Inferior parietal cortex (tissue), 1 donor: ENCODE measurements around the gene FOXS1.
"Not testable (repeated sequence)": the region's sequence is repeated elsewhere in the genome, so short reads cannot be mapped to it uniquely, and the experiment has no call there.

Source experiments
- DNase-seq: peaks from one replicate; pipeline ENCODE4 v3.0.0-alpha.2; 2016; ENCODE audit errors: extremely low spot score

FOXS1 gene

DNA sequence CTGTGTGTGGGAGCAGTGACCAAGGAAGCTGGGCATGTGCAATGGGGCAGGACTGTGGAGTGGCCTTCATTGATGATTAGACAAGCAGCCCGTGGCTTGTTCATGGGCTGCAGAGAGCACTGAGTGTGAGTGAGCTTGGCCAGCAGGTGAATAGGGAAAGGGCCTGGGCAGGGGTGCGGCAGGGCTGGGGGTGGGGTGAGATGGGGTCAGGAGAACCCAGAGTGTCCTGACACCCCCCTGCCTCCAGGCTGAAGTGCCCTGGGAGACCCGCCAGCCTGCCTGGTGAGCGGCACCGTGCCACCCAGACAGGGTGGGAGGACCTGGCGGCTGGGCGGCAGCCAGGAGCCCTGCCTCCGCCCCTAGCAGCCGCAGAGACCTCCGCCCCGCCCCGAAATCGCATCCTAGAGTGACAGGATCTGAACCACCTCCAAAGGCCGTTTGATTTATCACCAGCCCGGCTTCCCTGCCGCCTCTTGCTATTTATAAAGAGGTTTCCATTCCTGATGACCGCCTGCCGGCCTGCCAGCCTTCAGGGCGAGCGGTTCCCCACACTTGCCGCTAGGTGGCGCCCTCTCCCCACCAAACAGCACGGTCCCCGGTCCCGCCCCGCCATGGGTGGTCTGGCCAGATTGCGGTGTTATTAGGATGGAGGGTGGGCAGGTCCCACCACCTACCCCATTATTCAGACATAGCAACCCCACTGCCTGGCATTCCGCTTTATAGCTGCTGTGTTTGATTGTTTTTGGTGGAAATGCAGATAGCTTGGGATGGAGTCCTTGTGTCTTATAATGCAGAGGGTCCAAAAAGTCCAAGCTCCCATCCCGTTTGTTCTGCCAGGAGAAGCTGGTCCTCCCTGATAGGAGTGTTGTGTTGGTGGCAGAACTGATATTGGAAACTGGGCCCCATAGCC lies 22.7 kb downstream of the FOXS1 start:
- DNase-seq, result peak; percentile 79

DNA sequence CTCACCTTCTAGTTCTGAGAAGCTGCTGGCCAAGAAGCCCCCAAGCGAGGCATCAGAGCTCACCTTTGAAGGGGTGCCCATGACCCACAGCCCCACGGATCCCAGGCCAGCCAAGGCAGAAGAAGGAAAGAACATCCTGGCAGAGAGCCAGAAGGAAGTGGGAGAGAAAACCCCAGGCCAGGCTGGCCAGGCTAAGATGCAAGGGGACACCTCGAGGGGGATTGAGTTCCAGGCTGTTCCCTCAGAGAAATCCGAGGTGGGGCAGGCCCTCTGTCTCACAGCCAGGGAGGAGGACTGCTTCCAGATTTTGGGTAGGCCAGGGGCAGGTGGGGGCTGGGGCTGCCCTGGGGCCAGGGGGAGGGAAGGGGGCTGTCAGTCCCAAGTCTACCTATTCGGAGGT lies 24.0 kb downstream of the FOXS1 start:
- no peak for DNase-seq

DNA sequence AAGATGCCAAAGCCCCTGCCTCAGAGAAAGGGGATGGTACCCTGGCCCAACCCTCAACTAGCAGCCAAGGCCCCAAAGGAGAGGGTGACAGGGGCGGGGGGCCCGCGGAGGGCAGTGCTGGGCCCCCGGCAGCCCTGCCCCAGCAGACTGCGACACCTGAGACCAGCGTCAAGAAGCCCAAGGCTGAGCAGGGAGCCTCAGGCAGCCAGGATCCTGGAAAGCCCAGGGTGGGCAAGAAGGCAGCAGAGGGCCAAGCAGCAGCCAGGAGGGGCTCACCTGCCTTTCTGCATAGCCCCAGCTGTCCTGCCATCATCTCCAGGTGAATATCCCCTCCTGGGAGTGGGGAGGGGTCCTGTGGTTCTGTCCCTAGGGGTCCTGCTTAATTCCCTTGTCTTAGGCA lies 25.2 kb downstream of the FOXS1 start:
- no peak for DNase-seq

DNA sequence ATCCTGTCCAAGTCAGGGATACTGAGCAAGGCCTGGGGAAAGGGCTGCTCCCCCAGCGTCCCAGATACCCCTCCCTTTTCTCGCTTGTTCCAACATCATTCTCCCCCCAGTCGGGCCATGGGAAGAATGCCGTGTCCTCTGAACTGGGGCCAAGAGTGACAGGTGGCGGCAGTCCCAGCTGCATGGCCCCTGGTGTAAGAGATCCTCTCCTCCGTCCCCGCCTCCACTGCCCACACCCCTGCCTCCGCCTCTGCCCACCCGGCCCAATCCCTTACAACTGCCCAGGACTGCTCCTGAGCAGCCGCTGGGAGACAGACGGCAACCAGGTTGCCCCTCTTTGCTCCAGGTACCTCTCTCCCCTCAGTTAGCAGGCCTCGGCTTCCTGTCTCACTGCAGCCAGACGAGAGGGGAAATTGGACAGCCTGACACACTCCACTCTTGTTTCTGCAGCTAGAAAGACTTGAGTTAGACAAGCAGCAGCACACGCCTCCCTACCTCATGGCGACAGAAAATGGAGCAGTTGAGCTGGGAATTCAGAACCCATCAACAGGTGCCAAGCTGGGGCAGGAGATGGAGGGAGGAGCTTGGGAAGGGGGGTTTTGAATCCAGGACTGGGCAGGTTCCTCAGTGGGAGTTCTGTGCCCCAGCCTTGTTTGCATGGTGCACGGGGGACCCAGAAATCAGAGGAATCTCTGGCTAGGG lies 26.2 kb downstream of the FOXS1 start, which contains the start of gene MYLK2:
Gene MYLK2, plus strand, starts transcription at position 274 of the 702 bp plus-strand sequence. Its CDS starts 225 bp downstream, at position 499.
- DNase-seq, result no peak

DNA sequence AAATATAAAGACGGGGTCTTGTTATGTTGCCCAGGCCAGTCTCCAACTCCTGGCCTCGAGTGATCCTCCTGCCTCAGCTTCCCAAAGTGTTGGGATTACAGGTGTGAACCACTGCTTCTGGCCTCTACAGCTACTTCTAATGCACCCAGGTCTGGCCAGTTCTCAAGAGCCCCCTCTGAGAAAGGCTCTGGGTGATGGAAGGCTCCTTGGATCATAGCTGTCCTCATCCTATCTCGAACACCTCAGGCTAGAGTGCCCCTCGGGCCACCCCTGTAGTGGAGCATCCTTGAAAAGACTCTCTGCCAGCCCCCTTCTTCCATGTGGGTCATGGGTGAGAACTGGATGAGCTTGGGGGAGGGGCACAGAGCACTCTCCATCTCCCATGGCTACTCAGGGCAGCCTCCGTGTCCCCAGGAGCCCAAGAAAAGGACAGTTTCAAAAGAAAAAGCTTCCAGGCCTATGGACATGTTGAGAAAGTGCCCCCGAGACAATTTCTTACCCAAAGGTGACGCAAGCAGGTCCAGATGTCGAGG lies 27.0 kb downstream of the FOXS1 start:
- DNase-seq, result no peak

DNA sequence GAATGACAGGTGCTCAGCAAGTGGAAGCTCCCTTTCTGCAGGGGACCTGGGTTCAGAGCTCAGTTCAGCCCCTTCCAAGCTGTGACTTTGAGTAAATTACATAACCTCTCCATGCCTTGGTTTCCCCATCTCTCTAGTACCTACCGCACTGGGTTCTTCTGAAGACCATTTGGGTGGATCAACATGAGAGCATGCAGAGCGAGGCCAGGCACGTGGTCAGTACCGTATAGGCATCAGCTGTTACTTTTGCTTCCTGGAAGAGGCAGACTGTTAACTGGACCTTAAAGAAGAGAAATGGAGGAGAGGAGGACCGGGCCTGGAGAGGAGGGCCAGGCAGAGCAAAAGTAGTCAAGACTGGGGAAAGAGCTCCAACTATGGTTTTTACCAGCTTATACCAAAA lies 27.9 kb downstream of the FOXS1 start:
- no peak for DNase-seq

DNA sequence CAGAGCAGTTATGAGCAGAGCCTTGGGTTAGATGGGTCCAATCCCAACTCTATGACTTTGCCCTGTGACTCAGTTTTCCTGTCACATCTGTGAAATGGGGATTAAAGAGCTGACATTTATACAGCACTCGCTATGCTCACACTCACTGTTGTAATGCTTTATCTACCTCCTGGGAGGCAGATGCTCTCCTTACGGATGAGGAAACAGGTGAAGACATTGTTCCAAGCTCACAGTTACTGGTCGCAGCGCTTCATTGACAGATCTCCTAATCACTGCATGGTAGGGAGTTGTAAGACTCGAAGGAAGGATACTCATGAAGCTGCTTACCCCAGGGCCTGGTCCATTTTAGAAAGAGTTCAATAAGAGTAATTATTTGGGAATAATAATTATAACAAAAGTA lies 29.2 kb downstream of the FOXS1 start:
- no peak for DNase-seq

DNA sequence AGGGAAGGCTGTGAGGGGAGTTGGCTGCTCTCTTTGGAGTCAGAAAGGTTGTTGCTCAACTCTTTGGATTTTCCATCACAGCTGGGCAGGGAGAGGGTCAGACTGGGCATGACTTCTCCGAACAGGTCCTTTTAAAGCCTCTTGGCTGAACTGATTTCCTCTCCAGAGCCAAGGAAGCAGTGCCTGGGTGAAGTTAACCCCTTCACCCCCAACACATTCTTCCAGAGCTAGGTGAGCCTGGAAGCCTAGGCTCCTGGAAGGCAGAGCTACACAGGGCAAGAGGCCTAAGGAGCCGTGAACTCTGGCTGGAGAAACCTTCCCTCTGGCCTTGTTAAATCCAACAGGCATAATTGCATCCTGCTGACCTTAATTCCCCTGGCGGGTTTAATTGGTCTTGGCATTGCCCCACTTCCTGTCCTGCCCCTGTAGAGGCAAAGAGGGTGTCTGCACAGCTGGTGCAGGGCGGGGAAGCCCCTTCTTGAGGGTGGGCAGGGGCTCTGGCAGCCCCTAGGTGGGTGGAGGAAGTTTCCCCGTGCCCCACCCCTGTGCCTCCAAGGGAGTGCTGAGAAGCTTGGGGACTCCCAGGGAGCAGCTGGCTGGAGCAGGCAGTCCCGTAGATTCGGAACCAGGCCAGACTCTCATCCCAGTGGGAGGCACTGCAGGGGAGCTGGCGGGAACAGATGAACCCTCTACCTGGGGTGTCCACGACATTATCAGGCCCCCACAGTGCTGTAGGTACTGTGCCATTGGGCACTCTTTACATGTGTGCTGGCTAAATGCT lies 29.8 kb downstream of the FOXS1 start:
- no peak for DNase-seq

DNA sequence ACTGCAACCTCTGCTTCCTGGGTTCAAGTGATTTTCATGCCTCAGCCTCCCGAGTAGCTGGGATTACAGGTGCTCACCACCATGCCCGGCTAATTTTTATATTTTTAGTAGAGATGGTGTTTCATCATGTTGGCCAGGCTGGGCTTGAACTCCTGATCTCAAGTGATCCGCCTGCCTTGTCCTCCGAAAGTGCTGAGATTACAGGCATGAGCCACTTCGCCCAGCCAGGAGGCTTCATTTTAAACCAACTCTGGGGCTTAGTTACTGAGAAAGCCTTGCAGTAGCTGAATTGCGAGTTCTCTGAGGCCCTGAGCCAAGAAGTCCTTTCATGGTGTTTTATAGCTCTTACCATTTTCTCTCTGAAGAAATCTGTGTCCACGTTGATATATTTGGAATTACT lies 31.3 kb downstream of the FOXS1 start:
- DNase-seq, result not testable (repeated sequence)

DNA sequence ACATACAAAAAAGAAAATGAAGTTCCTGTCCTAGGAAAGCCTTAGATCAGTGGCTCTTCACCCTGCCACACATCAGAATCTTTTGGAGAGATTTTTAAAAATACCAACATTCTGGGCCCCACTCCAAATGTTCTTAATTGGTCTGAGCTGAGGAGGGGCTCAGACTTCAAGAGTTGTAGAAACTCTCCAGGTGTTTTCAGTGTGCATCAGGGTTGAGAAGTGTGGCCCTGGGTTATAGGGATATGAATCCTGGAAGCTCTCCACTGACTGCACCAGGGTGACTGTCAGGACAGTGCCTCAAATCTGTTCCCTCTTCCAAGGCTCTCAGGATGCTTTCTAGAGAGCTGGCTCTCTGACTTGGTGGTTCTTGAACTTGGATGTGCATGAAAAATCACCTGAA lies 31.8 kb downstream of the FOXS1 start:
- DNase-seq, result no peak

DNA sequence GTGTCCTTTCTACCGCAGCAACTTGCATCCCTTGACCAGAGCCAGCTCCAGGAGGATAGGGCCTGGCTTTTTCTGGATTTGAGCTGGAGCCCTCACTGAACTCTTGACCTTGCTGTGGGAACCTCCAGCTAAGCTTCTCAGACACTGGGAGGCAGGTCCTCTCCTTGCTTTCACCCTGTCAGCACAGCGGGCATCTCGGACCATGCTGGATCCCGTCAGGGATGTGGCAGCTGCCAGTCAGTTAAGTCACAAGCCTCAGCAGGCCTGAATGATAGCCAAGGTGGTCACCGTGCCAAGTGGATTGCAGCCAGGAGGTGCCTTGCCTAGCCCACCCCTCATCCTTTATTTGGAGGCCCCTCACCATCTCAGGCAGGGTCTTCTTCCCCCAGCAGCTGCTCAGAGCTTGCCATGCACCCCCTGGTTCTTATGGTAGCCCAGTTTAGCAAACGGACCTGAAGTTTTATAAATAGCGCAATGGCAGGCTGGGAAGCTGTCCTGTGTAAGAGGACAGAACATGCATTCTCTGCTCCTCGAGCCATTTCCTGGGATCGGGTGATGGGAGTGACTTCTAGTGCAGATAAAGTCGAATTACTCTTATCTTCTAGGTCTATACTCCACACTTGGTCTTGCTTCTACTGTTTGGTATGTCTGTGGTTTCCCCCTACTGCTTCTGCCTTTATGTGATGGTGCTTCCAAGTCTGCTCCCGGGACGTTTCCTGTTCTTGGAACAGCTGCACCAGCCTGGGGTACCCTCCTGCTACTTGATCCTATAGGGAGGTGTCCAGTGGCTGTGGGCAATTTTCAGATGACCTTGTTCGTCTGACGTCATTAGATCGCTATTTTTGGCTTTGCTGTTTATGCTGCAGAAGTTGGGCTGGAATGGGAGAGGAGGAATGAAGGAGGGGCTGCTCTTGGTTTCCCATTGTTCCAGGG lies 33.3 kb downstream of the FOXS1 start:
- DNase-seq, result no peak

DNA sequence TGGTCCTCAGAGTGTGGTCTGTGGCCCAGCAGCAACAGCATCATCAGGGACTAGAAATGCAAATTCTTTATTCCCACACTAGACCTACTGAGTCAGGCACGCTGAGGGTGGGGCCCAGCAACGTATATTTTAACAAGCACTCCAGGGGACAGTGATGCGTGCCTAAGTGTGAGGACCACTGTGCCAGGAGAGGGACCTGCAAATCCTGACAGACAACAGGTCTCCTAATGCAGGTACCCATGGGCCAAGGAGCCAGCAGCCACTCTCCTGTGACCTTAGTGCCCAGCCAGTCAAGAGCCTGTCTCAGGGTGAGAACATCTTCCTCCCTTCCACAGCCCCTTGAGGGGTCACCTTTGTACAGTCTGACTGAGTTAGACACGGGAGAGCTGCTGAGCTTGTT lies 34.2 kb downstream of the FOXS1 start:
- no peak for DNase-seq

DNA sequence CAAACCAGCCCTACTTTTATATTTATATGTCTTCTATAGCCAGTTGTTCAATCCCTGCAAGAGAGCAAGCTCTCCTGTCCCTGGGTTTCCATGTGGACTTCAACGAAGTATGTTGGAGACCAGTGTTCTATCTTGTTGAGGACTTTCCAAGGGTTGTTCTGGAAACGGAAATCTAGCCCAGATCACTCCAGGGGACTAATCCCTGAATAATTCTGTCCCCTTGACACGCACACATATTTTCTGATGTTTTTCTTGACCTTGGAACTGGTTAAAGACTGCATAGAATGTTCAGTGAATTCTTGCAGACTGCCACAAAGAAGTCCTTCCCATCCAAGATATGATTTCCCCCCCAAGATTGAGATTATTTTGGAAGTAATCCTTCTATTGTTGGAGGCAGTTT lies 35.7 kb downstream of the FOXS1 start:
- no peak for DNase-seq

DNA sequence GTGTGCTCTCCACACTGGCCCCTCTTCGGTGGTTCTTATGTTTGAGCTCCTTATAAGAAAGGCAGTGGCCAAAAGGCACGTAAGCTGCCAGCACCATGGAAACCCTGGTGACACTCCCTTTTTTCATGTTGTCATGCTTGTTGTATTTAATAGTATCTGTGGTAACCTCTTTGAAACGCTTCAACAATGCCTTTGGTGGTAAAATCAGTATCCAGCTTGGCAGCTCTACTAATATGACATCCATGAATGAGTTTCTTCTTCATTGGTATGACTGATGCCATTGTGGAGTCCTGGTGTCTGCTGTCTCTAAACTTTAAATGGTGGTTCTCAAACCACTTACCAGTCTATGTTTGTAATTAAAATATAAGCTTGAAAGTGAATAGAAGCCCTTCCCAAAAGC lies 36.9 kb downstream of the FOXS1 start:
- no peak for DNase-seq

DNA sequence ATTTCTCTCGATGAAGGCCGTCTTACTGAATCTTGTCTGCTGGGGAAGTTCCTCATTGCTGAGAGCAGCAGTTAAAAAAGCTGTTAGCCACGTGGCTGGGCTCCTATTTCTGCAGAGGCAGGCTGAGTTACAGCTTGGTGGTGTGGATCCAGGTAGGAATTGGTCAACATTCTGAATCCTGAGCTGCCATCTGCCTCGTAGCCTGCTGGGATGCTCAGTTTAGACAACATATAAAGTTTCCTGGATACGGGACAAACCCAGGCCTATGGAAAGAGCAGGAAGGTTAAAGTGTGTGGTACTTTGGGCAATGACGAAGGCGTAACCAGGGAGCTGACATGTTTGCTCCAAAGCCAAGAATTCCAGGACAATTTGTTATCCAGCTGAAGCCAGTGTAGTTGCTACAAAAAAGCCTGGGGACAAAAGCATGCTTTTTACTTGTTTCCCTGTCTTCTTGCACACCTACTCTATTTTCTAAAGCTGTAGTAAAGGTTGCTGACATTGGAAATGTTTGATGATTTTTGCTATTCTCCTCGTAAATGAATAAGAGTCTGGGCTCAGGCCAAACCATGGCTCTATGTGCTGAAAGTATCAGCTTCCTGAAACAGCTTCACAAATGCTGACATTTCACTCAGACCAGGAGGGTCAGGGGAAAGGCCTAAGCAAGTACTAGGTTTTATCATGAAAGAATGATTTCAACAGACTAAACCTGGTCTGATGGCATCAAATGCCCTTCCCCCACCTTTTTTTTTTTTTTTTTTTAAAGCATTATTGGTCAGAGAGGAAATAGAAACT lies 38.6 kb downstream of the FOXS1 start:
- DNase-seq, result peak; percentile 5

DNA sequence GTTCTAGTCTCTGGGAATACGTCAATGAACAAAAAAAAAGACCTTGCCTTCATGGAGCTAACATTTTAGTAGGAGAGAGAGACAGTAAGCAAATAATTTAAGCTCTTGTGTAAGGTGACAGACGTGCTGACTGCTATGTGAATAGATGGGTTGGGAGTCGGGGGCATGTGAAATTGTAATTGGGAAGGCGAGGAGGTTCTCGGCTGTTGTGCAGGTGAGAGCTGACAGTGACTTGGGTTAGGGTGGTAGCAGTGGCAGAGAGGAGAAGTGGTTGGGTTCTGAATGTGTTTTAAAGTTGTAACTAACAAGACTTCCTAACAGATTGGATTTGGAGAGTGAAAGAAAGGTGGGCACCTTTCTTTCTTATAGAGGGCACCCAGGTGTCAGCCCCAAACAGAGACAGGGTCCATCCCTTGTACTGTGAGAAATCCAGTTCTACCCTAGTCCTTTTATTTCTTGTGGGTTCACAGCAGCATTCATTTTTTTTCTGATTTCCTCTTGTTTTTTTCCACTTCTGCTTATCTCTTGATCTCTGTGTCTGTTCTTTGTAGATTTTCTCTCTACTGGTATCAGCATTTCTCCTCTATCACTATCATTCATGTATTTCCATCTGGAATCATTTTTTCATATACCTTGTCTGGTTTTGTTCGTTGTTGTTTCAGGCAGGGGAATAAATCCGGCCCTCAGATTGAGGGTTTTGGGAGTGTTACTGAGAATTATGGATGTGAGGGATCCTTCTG lies 41.7 kb downstream of the FOXS1 start:
- no peak for DNase-seq

DNA sequence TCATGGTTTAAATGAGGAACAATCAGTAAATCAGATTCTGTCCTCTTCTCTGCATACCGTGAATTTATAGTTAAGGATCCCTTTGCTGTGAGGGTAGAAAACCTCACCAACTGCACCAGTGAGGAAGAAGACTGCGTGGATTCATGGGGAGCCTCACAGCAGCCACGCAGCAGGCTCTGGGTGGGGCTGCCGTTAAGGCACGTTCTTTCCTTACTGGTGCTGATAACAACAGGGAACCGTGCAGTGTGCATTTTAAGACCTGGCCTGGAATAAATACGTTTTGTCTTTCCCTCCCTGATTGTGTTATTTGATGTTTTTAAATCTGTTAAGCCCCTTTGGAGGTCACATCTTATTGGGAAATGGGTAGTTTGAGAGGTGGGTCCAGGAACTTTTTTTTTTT lies 43.9 kb downstream of the FOXS1 start:
- DNase-seq, result no peak

DNA sequence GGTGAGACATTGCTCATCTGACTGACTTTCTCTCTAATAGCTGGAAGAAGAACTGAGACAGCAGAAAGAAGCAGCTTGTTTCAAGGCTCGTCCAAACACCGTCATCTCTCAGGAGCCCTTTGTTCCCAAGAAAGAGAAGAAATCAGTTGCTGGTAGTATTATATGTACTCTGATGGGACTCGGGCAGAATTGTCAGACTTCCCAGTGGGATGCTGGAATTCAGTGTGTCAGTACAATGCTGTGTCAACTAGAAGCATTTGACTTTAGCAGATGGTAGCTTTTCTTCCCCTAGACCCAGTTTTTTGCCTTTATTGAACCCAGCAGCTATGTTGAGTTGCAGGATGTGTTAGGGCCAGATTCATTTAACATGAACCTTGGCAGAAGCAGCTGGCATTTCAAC lies 48.0 kb downstream of the FOXS1 start:
- no peak for DNase-seq
